ENCODE data around the gene MED13L. TPM values are rescaled to one million over a fixed set of nuclear protein-coding genes. Genes with fewer than 3 reads are reported as not detected.
A peak's percentile ranks its signal among the peaks of the same experiment; 100 is the strongest.

MED13L gene
- total and polyA plus RNA-seq, 2 donors (not counting 1 experiment from before 2014, with no cell fraction given): 56.5 to 97.3 TPM

GRCh38 chr12:116059904-116060303 lies 217.6 kb downstream of the MED13L start:
- H3K4me3 ChIP-seq (replicated peaks in 1 of 4; ENCODE audit: control extremely low read depth in 1 of 4, insufficient read depth in 1 of 4, low read depth in 3 of 4, low read length in 4 of 4): no peak overlapping the region
- no peak overlapping the region for H2AFZ ChIP-seq (ENCODE audit: low read length)
- TF ChIP-seq EZH2 (IDR thresholded peaks at IDR 0.05; ENCODE audit: low read length, missing control alignments): no peak
- TF ChIP-seq CTCF (conservative IDR thresholded peaks at IDR 0.05 in 1 of 2, IDR thresholded peaks at IDR 0.05 in 1 of 2; ENCODE audit: low read depth in 1 of 2, low read length in 2 of 2): no peak
- peaks cover 3% of the 10 kb centered on the region for H3K4me1 ChIP-seq (ENCODE audit: control insufficient read depth, extremely low read depth, insufficient read depth, low read length)
- H3K4me2 ChIP-seq (ENCODE audit: extremely low read depth, insufficient read depth, low read length): no peak overlapping the region
- no peak for DNase-seq (ENCODE audit: low read depth in 2 of 2)
- no peak overlapping the region for H3K27ac ChIP-seq (ENCODE audit: insufficient read depth, low read length)
- H4K20me1 ChIP-seq (ENCODE audit: control insufficient read depth, extremely low read depth, insufficient read depth, low read length): no peaks in the 10 kb centered on the region
- H3K36me3 ChIP-seq (ENCODE audit: control insufficient read depth, insufficient read depth, low read length): no peaks in the 10 kb centered on the region
- peaks cover 48% of the 10 kb centered on the region for H3K79me2 ChIP-seq (ENCODE audit: control insufficient read depth, insufficient read depth, low read length)
- H3K9ac ChIP-seq (ENCODE audit: insufficient read depth, low read length): no peak overlapping the region
- no peaks in the 10 kb centered on the region for H3K9me3 ChIP-seq (ENCODE audit: control insufficient read depth, insufficient read depth, low read depth, low read length)
- H3K27me3 ChIP-seq (ENCODE audit: control insufficient read depth, insufficient read depth, low read length): no peaks in the 10 kb centered on the region

- Histone ChIP-seq H3K9ac (ENCODE audit: insufficient read depth, low read length) (no peak overlapping the region), H3K27me3 (ENCODE audit: control insufficient read depth, insufficient read depth, low read length) (no peaks in the 10 kb centered on the region), H3K4me1 (ENCODE audit: control insufficient read depth, extremely low read depth, insufficient read depth, low read length) (peaks cover 5% of the 10 kb centered on the region), H3K27ac (ENCODE audit: insufficient read depth, low read length) (no peak overlapping the region), H3K4me3 (replicated peaks in 1 of 4; ENCODE audit: control extremely low read depth in 1 of 4, insufficient read depth in 1 of 4, low read depth in 3 of 4, low read length in 4 of 4) (no peak overlapping the region), H3K79me2 (ENCODE audit: control insufficient read depth, insufficient read depth, low read length) (peaks cover 48% of the 10 kb centered on the region), H3K4me2 (ENCODE audit: extremely low read depth, insufficient read depth, low read length) (no peak overlapping the region), H2AFZ (ENCODE audit: low read length) (no peak overlapping the region), H4K20me1 (ENCODE audit: control insufficient read depth, extremely low read depth, insufficient read depth, low read length) (no peaks in the 10 kb centered on the region), H3K36me3 (ENCODE audit: control insufficient read depth, insufficient read depth, low read length) (no peaks in the 10 kb centered on the region), H3K9me3 (ENCODE audit: control insufficient read depth, insufficient read depth, low read depth, low read length) (no peaks in the 10 kb centered on the region)
- TF ChIP-seq CTCF (conservative IDR thresholded peaks at IDR 0.05 in 1 of 2, IDR thresholded peaks at IDR 0.05 in 1 of 2; ENCODE audit: low read depth in 1 of 2, low read length in 2 of 2): no peak
- no peak for TF ChIP-seq EZH2 (IDR thresholded peaks at IDR 0.05; ENCODE audit: low read length, missing control alignments)
- peak in 1 of 2 donors; percentile 18 for DNase-seq (ENCODE audit: low read depth in 2 of 2)
These were observed 218.9 kb downstream of the MED13L start for GRCh38 chr12:116058574-116058973.

GRCh38 chr12:116057356-116057755 lies 220.1 kb downstream of the MED13L start:
- Histone ChIP-seq H3K27ac (ENCODE audit: insufficient read depth, low read length) (no peak overlapping the region), H3K4me2 (ENCODE audit: extremely low read depth, insufficient read depth, low read length) (no peak overlapping the region), H3K9ac (ENCODE audit: insufficient read depth, low read length) (no peak overlapping the region), H3K9me3 (ENCODE audit: control insufficient read depth, insufficient read depth, low read depth, low read length) (no peaks in the 10 kb centered on the region), H3K4me3 (replicated peaks in 1 of 4; ENCODE audit: control extremely low read depth in 1 of 4, insufficient read depth in 1 of 4, low read depth in 3 of 4, low read length in 4 of 4) (no peak overlapping the region), H4K20me1 (ENCODE audit: control insufficient read depth, extremely low read depth, insufficient read depth, low read length) (no peaks in the 10 kb centered on the region), H3K36me3 (ENCODE audit: control insufficient read depth, insufficient read depth, low read length) (no peaks in the 10 kb centered on the region), H2AFZ (ENCODE audit: low read length) (no peak overlapping the region), H3K27me3 (ENCODE audit: control insufficient read depth, insufficient read depth, low read length) (no peaks in the 10 kb centered on the region), H3K4me1 (ENCODE audit: control insufficient read depth, extremely low read depth, insufficient read depth, low read length) (peaks cover 6% of the 10 kb centered on the region), H3K79me2 (ENCODE audit: control insufficient read depth, insufficient read depth, low read length) (peaks cover 42% of the 10 kb centered on the region)
- DNase-seq (ENCODE audit: low read depth in 2 of 2): no peak
- TF ChIP-seq EZH2 (IDR thresholded peaks at IDR 0.05; ENCODE audit: low read length, missing control alignments): no peak
- no peak for TF ChIP-seq CTCF (conservative IDR thresholded peaks at IDR 0.05 in 1 of 2, IDR thresholded peaks at IDR 0.05 in 1 of 2; ENCODE audit: low read depth in 1 of 2, low read length in 2 of 2)
